CD4-positive, alpha-beta T cell treated with Interleukin-2 at 100 ng/mL for 4 hours (primary cell): ENCODE data around the gene SMIM5.
A peak's percentile ranks its signal among the peaks of the same experiment; 100 is the strongest.
"Not testable (repeated sequence)": the region's sequence is repeated elsewhere in the genome, so short reads cannot be mapped to it uniquely, and the experiment has no call there.

Source experiments
- DNase-seq: peaks from one replicate; pipeline ENCODE4 v3.0.0-alpha.2; 2020; ENCODE audit warnings: low spot score

SMIM5 gene

GRCh38 chr17:75632863-75633485, at the start of gene SMIM5:
TSS of gene SMIM5 (plus strand) at chr17:75633434. CDS start at chr17:75640202, 6,768 bp downstream.
- peak; percentile 82 for DNase-seq

GRCh38 chr17:75584849-75585175, 48.4 kb upstream of the SMIM5 start:
- DNase-seq = no peak

GRCh38 chr17:75587675-75588595, 45.3 kb upstream of the SMIM5 start, which contains the start of gene MYO15B:
TSS of gene MYO15B (plus strand) at chr17:75587800. CDS start at chr17:75588058, 258 bp downstream.
- peak; percentile 49 for DNase-seq

- DNase-seq = no peak
These were observed 44.6 kb upstream of the SMIM5 start for GRCh38 chr17:75588596-75589011.

GRCh38 chr17:75589012-75589918, 44.0 kb upstream of the SMIM5 start:
- DNase-seq = peak; percentile 95

- no peak for DNase-seq
These were observed 43.3 kb upstream of the SMIM5 start for GRCh38 chr17:75589919-75590303.

- DNase-seq = no peak
These were observed 42.9 kb upstream of the SMIM5 start for GRCh38 chr17:75590314-75590761.

- no peak for DNase-seq
These were observed 42.1 kb upstream of the SMIM5 start for GRCh38 chr17:75590849-75591721.

GRCh38 chr17:75591722-75592302, 41.4 kb upstream of the SMIM5 start:
- no peak for DNase-seq

- no peak for DNase-seq
These were observed 40.8 kb upstream of the SMIM5 start for GRCh38 chr17:75592348-75593020.

- not testable (repeated sequence) for DNase-seq
These were observed 39.8 kb upstream of the SMIM5 start for GRCh38 chr17:75593430-75593829.

- no peak for DNase-seq
These were observed 38.5 kb upstream of the SMIM5 start for GRCh38 chr17:75594499-75595283.

- DNase-seq = no peak
These were observed 37.8 kb upstream of the SMIM5 start for GRCh38 chr17:75595284-75595919.

- no peak for DNase-seq
These were observed 37.3 kb upstream of the SMIM5 start for GRCh38 chr17:75595920-75596313.

GRCh38 chr17:75596320-75597087, 36.7 kb upstream of the SMIM5 start:
- no peak for DNase-seq

- peak; percentile 63 for DNase-seq
These were observed 31.9 kb upstream of the SMIM5 start for GRCh38 chr17:75601057-75601987.

- DNase-seq = no peak
These were observed 30.6 kb upstream of the SMIM5 start for GRCh38 chr17:75602644-75603043.
